Measurements from ENCODE around the gene NRCAM. TPM values are rescaled to one million over a fixed set of nuclear protein-coding genes. Genes with fewer than 3 reads are reported as not detected.

The NRCAM gene
- total and polyA plus RNA-seq, 5 donors from 2014 or later = 0.27 TPM; not detected in 4

GRCh38 chr7:108232076-108232475 is 224.2 kb downstream of the NRCAM start:
- DNase-seq (no peak), ATAC-seq (ENCODE audit: low read depth in 2 of 2) (no peak)
- Histone ChIP-seq H3K27me3 (ENCODE audit: control insufficient read depth, insufficient read depth, low read length) (no peaks in the 10 kb centered on the region), H3K4me1 (ENCODE audit: control insufficient read depth, insufficient read depth, low read length, poor library complexity, severe bottlenecking) (no peaks in the 10 kb centered on the region), H3K27ac (ENCODE audit: insufficient read depth, low read length, poor library complexity, severe bottlenecking) (no peak overlapping the region), H3K36me3 (ENCODE audit: control insufficient read depth, insufficient read depth, low read length) (no peaks in the 10 kb centered on the region), H3K9me3 (ENCODE audit: control insufficient read depth in 2 of 2, low read length in 2 of 2) (no peaks in the 10 kb centered on the region), H3K4me3 (ENCODE audit: low read depth, low read length) (no peak overlapping the region)
- Mint-ChIP-seq H3K4me3 (no peak overlapping the region), H3K36me3 (no peaks in the 10 kb centered on the region), H3K4me1 (no peaks in the 10 kb centered on the region), H3K27me3 (peaks cover 10% of the 10 kb centered on the region), H3K27ac (no peak overlapping the region), H3K9me3 (no peaks in the 10 kb centered on the region)

GRCh38 chr7:108231221-108231620 is 225.0 kb downstream of the NRCAM start:
- Histone ChIP-seq H3K27ac (ENCODE audit: insufficient read depth, low read length, poor library complexity, severe bottlenecking) (no peak overlapping the region), H3K9me3 (ENCODE audit: control insufficient read depth in 2 of 2, low read length in 2 of 2) (no peaks in the 10 kb centered on the region), H3K27me3 (ENCODE audit: control insufficient read depth, insufficient read depth, low read length) (no peaks in the 10 kb centered on the region), H3K4me1 (ENCODE audit: control insufficient read depth, insufficient read depth, low read length, poor library complexity, severe bottlenecking) (no peaks in the 10 kb centered on the region), H3K36me3 (ENCODE audit: control insufficient read depth, insufficient read depth, low read length) (no peaks in the 10 kb centered on the region), H3K4me3 (ENCODE audit: low read depth, low read length) (no peak overlapping the region)
- peaks cover 10% of the 10 kb centered on the region for H3K27me3 Mint-ChIP-seq
- DNase-seq = no peak
- no peak overlapping the region for H3K4me3 Mint-ChIP-seq
- no peaks in the 10 kb centered on the region for H3K4me1 Mint-ChIP-seq
- no peak for ATAC-seq (ENCODE audit: low read depth in 2 of 2)
- H3K27ac Mint-ChIP-seq = no peak overlapping the region
- no peaks in the 10 kb centered on the region for H3K9me3 Mint-ChIP-seq
- H3K36me3 Mint-ChIP-seq = no peaks in the 10 kb centered on the region

GRCh38 chr7:108227366-108227765 is 228.9 kb downstream of the NRCAM start:
- peaks cover 2% of the 10 kb centered on the region for H3K27me3 ChIP-seq (ENCODE audit: control insufficient read depth, insufficient read depth, low read length)
- H3K36me3 ChIP-seq (ENCODE audit: control insufficient read depth, insufficient read depth, low read length) = no peaks in the 10 kb centered on the region
- H3K9me3 ChIP-seq (ENCODE audit: control insufficient read depth in 2 of 2, low read length in 2 of 2) = no peaks in the 10 kb centered on the region
- Mint-ChIP-seq H3K4me1 (no peaks in the 10 kb centered on the region), H3K9me3 (no peaks in the 10 kb centered on the region), H3K27ac (no peak overlapping the region), H3K36me3 (no peaks in the 10 kb centered on the region), H3K4me3 (no peak overlapping the region), H3K27me3 (peaks cover 14% of the 10 kb centered on the region)
- H3K4me1 ChIP-seq (ENCODE audit: control insufficient read depth, insufficient read depth, low read length, poor library complexity, severe bottlenecking) = no peaks in the 10 kb centered on the region
- no peak overlapping the region for H3K4me3 ChIP-seq (ENCODE audit: low read depth, low read length)
- no peak overlapping the region for H3K27ac ChIP-seq (ENCODE audit: insufficient read depth, low read length, poor library complexity, severe bottlenecking)
- no peak for DNase-seq
- no peak for ATAC-seq (ENCODE audit: low read depth in 2 of 2)

- Mint-ChIP-seq H3K36me3 (no peaks in the 10 kb centered on the region), H3K9me3 (no peaks in the 10 kb centered on the region), H3K4me3 (no peak overlapping the region), H3K27me3 (peaks cover 14% of the 10 kb centered on the region), H3K4me1 (no peaks in the 10 kb centered on the region), H3K27ac (no peak overlapping the region)
- no peak overlapping the region for H3K4me3 ChIP-seq (ENCODE audit: low read depth, low read length)
- no peak overlapping the region for H3K27ac ChIP-seq (ENCODE audit: insufficient read depth, low read length, poor library complexity, severe bottlenecking)
- no peaks in the 10 kb centered on the region for H3K4me1 ChIP-seq (ENCODE audit: control insufficient read depth, insufficient read depth, low read length, poor library complexity, severe bottlenecking)
- H3K27me3 ChIP-seq (ENCODE audit: control insufficient read depth, insufficient read depth, low read length) = peaks cover 2% of the 10 kb centered on the region
- H3K36me3 ChIP-seq (ENCODE audit: control insufficient read depth, insufficient read depth, low read length) = no peaks in the 10 kb centered on the region
- DNase-seq (no peak), ATAC-seq (ENCODE audit: low read depth in 2 of 2) (no peak)
- no peaks in the 10 kb centered on the region for H3K9me3 ChIP-seq (ENCODE audit: control insufficient read depth in 2 of 2, low read length in 2 of 2)
Measured at GRCh38 chr7:108226816-108227299, 229.4 kb downstream of the NRCAM start.

- no peak for ATAC-seq (ENCODE audit: low read depth in 2 of 2)
- H3K9me3 Mint-ChIP-seq = no peaks in the 10 kb centered on the region
- H3K36me3 ChIP-seq (ENCODE audit: control insufficient read depth, insufficient read depth, low read length) = no peaks in the 10 kb centered on the region
- DNase-seq = no peak
- no peak overlapping the region for H3K27ac Mint-ChIP-seq
- no peak overlapping the region for H3K4me3 Mint-ChIP-seq
- H3K36me3 Mint-ChIP-seq = no peaks in the 10 kb centered on the region
- H3K27me3 Mint-ChIP-seq = peaks cover 18% of the 10 kb centered on the region
- H3K4me1 ChIP-seq (ENCODE audit: control insufficient read depth, insufficient read depth, low read length, poor library complexity, severe bottlenecking) = no peaks in the 10 kb centered on the region
- H3K9me3 ChIP-seq (ENCODE audit: control insufficient read depth in 2 of 2, low read length in 2 of 2) = no peaks in the 10 kb centered on the region
- H3K4me3 ChIP-seq (ENCODE audit: low read depth, low read length) = no peak overlapping the region
- H3K27ac ChIP-seq (ENCODE audit: insufficient read depth, low read length, poor library complexity, severe bottlenecking) = no peak overlapping the region
- no peaks in the 10 kb centered on the region for H3K4me1 Mint-ChIP-seq
- H3K27me3 ChIP-seq (ENCODE audit: control insufficient read depth, insufficient read depth, low read length) = peaks cover 2% of the 10 kb centered on the region
Measured at GRCh38 chr7:108225531-108226181, 230.6 kb downstream of the NRCAM start.

- no peaks in the 10 kb centered on the region for H3K36me3 Mint-ChIP-seq
- no peak overlapping the region for H3K4me3 Mint-ChIP-seq
Measured at GRCh38 chr7:108224387-108224786, 231.8 kb downstream of the NRCAM start.

GRCh38 chr7:108222236-108222892 is 233.9 kb downstream of the NRCAM start:
- H3K27ac Mint-ChIP-seq = no peak overlapping the region
- DNase-seq = no peak
- Histone ChIP-seq H3K4me1 (ENCODE audit: control insufficient read depth, insufficient read depth, low read length, poor library complexity, severe bottlenecking) (no peaks in the 10 kb centered on the region), H3K36me3 (ENCODE audit: control insufficient read depth, insufficient read depth, low read length) (no peaks in the 10 kb centered on the region), H3K4me3 (ENCODE audit: low read depth, low read length) (no peak overlapping the region), H3K27me3 (ENCODE audit: control insufficient read depth, insufficient read depth, low read length) (peaks cover 2% of the 10 kb centered on the region), H3K9me3 (ENCODE audit: control insufficient read depth in 2 of 2, low read length in 2 of 2) (no peaks in the 10 kb centered on the region), H3K27ac (ENCODE audit: insufficient read depth, low read length, poor library complexity, severe bottlenecking) (no peak overlapping the region)
- H3K4me3 Mint-ChIP-seq = no peak overlapping the region
- no peaks in the 10 kb centered on the region for H3K4me1 Mint-ChIP-seq
- ATAC-seq (ENCODE audit: low read depth in 2 of 2) = no peak
- H3K27me3 Mint-ChIP-seq = peaks cover 17% of the 10 kb centered on the region
- H3K9me3 Mint-ChIP-seq = peaks cover 0 to 2% (median 0%) of the 10 kb centered on the region in 7 donors
- H3K36me3 Mint-ChIP-seq = no peaks in the 10 kb centered on the region

More at GRCh38 chr7:108224387-108224786, 231.8 kb downstream of the NRCAM start:
- Mint-ChIP-seq H3K27ac (no peak overlapping the region), H3K27me3 (peaks cover 28% of the 10 kb centered on the region), H3K9me3 (peaks cover 0 to 2% (median 0%) of the 10 kb centered on the region in 7 donors), H3K4me1 (no peaks in the 10 kb centered on the region)
- Histone ChIP-seq H3K4me3 (ENCODE audit: low read depth, low read length) (no peak overlapping the region), H3K27ac (ENCODE audit: insufficient read depth, low read length, poor library complexity, severe bottlenecking) (no peak overlapping the region), H3K4me1 (ENCODE audit: control insufficient read depth, insufficient read depth, low read length, poor library complexity, severe bottlenecking) (no peaks in the 10 kb centered on the region), H3K27me3 (ENCODE audit: control insufficient read depth, insufficient read depth, low read length) (peaks cover 2% of the 10 kb centered on the region), H3K36me3 (ENCODE audit: control insufficient read depth, insufficient read depth, low read length) (no peaks in the 10 kb centered on the region), H3K9me3 (ENCODE audit: control insufficient read depth in 2 of 2, low read length in 2 of 2) (no peaks in the 10 kb centered on the region)
- DNase-seq (no peak), ATAC-seq (ENCODE audit: low read depth in 2 of 2) (no peak)
